ENCODE results near the gene PAFAH1B1.
"Not testable (repeated sequence)": the region's sequence is repeated elsewhere in the genome, so short reads cannot be mapped to it uniquely, and the experiment has no call there.

PAFAH1B1 gene

DNA sequence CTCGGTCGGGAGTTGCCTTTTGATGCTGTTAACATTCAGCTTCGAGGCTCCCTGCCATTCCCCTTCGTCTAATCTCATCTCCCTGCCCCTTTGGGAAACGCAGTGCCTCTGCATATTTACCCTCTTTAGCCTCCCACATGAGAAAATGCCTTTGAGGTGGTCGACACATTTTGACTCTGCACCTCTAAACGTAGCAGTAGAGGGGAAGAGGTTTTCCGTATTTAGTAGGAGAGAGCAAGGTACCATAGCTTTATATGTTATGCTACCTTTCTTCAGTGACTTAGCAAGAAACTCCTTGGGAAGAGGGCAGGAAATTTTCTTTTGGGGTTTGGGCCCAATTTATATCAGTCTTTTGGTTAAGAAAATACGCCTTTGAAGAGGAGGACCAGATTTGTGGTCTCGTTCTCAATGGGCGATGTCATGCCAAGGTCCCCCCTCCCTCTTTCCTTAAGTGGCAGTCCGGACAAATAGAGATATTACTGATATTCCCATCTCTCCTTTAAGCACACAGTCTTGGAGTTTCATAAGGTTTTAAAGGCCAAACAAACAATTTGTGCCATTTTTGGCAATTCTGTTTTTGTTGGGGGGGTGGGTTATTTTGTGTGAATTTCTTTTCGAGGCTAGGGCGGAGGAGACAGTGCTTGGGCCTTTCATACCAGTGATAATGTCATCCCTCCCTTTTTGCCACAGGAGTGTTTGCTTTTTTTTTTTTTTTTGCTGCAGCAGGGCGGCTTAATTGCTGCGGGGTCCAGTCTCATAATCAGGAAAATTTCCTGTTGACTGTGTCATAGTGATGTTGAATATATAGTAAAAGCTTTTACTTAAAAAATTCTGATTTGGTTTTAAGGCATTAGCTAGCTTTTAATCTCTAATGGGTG lies 1.5 kb downstream of the PAFAH1B1 start:
- no peak for FAIRE-seq

DNA sequence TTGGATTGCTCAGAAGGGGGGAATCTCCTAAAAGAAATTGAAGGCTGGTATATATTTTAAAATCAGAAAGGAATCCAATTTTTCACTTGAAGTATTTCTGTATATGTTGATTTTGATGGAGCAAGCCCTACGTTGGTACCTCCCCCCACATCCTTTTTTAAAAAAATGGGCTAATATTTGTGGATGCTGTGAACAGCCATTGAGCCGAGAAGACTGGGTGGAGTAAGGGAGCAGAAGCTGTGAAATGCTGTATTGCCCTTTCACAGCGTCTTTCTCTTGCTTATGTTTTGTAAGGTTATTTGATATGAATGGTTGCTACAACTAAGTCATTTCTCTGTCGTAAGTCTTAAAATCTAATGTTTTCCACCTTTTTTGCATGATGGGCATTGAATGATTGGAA lies 2.3 kb downstream of the PAFAH1B1 start:
- no peak for FAIRE-seq

DNA sequence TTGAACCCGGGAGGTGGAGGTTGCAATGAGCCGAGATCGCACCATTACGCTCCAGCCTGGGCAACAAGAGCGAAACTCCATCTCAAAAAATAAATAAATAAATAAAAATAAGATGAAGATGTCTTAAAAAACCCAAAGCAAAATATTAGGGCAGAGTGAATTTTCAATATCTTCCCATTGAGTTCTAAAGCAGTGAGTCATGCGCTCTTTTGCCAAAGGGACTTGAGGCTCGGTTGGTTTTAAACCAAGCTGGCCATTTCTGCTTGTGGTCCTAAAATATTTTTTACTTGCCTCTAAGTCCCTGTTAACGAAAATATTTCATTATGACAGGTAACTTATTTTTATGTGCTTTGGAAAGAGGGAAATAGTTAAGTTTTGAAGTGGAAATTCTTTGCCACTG lies 4.7 kb downstream of the PAFAH1B1 start:
- FAIRE-seq: no peak

DNA sequence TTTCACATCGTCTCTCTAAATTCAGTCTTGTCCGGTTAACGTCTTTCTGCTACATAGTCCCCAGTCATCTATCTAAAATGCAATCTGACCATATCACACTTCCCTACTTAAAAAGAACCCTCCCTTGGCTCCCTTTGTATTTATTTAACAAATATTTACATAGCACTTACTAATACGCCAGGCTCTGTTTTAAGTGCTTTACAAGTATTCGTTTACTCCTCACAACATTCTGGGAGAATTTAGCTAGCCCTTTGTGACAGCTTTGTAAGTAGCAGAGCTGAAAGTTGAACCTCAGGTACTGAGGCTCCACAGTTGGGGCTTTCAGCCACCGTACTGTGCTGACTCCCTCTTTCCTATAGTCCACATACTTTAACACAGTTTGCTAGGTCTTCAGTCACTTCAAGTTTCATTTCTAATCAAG lies 9.2 kb downstream of the PAFAH1B1 start:
- no peak for FAIRE-seq

DNA sequence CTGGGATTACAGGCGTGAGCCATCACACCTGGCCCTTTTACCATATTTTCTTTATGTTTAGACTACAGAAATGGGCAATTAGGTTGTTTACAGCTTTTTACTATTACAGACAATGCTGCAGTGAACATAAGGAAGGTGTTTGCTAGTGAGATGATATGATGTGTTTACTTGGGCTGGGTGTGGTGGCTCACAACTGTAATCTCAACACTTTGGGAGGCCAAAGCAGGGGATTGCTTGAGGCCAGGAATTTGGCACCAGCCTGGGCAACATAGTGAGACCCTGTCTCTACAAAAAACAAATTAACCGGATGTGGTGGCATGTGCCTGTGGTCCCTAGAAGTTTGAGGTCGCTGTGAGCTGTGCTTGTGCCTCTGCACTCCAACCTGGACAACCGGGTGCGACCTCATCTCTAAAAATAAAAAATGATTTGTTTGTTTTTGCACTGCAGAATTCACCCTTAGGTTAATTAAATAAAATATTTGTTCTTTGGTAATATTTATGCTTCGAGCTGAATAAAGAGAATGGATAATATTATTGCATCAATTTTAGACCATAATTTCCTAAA lies 15.0 kb downstream of the PAFAH1B1 start:
- no peak for FAIRE-seq

DNA sequence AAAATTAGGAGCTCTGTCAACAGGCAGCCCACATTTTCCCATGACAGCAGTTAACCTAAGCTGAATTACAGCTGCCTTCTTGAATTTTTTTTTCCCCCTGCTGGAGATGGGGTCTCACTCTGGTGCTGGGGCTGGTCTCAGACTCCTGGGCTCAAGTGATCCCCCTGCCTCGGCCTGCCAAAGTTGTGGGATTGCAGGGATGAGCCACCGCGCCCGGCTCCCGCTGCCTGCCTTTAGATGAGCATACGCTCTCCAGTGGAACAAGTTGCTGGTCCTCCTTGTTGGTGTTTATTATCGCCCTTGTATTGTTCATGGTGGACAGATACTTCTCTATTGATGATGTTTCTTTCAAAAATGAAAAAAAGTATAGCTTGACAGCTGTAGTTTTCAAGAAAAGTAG lies 15.6 kb downstream of the PAFAH1B1 start:
- no peak for FAIRE-seq

DNA sequence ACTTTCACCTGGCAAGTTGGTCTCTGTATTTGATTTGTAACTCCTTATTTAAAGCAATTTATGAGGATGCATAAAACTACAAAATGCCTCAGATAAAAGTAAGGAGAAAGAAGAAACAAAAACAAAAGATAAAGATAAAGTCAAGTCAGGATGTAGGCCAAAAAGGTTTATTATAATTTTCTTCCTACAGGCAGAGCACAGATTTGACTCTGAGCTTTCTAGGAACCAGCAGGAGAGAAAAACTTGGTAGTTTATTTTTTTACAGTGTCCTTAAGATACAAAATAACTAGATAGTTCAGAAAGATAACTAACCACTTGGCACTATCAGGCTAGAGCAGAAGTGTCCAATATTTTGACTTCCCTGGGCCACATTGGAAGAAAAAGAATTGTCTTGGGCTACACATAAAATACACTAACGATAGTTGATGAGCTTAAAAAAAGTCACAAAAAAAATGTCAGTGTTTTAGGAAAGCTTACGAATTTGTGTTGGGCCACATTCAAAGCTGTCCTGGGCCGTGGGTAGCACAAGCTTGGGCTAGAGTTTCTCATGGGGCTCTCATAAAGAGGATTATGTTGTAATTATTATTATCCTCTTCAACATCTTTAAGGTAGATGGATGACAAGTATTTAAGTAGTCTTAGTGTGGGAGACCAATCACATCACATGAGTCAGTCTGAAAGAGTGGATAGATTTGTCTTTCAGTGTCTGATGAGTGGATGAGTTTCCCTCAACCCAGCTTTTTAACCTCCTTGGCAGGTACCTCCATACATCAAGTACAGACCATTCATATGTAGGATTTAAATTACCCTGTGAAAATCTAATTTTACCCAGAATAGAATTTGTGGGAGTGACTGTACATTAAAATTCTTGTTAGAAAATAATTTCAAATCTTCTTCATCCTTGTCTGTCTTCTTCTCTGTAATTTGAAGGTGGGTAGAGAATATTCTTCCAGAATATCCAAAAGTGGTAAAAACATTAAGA lies 17.0 kb downstream of the PAFAH1B1 start:
- FAIRE-seq: no peak

DNA sequence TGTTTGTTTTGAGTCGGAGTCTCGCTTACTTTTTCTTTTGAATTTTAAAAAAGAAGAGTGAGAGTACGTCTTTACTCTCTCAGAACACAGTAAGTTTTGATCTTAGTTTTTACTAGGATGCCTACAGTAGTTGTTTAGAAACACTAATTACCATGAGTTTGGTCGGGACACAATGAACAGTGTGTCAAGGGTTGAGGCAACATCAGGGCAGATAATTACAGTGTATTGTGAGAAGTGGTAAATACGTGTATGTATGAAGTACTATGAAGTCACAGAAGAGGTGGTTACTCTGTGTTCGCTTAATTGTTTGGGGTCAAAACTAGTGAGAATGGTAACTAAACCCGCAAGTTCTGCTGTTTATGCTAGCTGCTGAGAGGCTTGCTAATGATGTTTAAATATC lies 18.2 kb downstream of the PAFAH1B1 start:
- FAIRE-seq: no peak

DNA sequence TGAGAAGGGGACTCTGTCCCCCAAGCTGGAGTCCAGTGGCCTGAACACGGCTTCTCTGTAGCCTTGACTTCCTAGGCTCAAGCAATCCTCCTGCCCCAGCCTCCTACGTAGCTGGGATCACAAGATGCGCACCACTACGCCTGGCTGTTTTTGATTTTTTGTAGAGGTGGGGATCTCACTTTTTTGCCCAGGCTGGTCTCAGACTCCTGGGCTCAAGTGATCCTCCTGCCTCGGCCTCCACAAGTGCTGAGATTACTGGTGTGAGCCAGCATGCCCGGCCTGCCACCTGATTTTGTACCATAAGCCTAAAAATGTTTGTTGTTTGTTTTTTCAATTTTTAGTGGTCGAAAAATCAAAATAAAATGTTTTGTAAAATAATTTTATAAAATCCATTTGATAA lies 19.2 kb downstream of the PAFAH1B1 start:
- no peak for FAIRE-seq

DNA sequence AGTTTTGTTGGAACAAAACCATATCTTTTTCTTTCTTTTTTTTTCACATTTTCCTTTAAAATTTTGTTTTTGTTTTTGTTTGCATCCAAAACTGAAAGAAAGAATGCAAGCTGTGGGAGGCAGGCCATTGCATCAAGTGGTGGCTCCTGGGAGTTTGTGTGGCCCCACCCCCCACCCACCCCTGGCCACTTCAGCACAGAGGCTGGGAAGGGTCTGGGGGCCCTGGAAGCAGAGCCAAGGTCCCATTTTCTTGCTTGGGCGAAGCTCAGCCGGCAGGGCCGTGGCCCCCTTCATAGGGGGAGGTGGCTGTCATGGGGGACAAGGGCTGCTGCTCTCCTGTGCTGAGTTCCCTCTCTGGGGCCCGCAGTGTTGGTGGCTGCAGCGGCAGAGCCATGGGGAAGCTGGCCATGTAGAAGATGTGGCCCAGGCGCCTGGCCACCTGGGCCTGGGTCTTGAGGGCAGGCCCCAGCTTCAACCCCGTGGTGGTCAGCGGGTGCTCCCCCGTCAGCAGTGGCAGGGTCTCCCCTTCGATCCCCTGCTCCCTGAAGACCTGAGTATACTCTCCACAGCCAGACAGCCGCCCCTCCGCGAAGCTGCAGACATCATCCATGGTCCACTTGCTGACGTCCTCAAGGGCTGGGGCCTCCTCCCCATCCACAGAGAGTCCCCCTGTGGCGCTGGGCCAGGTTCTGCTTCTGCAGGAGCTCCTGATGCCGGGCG lies 19.8 kb downstream of the PAFAH1B1 start:
- no peak for FAIRE-seq

DNA sequence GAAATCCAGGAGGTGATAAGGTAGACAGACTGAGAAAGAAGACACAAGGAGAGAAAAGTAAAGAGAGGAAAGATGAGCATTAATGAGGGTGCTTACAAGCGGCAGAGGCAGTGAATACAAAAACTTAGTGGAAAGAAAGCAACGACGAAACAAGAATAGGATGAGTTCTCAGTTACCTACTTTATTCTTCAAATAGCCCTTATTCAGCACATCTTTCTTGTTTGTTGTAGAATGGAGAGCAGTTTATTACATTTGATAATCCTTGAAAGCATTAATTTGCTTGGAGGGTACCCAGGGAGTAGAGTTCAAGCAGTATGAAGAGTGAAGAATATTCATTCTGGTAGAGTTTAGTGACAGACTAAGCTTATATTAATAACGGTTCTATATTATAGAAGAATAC lies 22.4 kb downstream of the PAFAH1B1 start:
- FAIRE-seq: no peak

DNA sequence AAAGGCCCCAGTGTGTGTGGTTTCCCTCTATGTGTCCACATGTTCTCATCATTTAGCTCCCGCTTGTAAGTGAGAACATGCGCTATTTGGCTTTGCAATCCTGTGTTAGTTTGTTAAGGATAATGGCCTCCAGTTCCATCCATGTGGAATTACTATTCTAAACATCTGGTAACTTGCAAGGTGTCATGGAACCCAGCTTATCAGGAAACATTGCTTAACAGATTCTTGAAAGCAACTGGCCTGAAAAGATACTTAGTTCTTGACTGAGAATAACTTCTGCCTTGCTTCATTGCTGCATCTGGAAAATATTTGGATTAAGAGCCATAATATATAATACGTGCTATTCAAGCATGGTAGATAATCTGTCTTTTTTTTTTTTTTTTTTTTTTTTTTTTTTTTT lies 27.8 kb downstream of the PAFAH1B1 start:
- FAIRE-seq: no peak

DNA sequence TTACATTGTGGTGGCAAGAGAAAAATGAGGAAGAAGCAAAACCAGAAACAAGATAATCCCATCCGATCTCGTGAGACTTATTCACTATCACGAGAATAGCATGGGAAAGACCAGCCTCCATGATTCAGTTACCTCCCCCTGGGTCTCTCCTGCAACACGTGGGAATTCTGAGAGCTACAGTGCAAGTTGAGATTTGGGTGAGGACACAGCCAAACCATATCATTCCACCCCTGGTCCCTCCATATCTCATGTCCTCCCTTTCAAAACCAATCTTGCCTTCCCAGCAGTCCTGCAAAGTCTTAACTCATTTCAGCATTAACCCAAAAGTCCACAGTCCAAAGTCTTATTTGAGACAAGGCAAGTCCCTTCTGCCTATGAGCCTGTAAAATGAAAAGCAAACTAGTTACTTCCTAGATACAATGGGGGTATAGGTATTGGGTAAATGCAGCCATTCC lies 28.5 kb downstream of the PAFAH1B1 start:
- FAIRE-seq: not testable (repeated sequence)

DNA sequence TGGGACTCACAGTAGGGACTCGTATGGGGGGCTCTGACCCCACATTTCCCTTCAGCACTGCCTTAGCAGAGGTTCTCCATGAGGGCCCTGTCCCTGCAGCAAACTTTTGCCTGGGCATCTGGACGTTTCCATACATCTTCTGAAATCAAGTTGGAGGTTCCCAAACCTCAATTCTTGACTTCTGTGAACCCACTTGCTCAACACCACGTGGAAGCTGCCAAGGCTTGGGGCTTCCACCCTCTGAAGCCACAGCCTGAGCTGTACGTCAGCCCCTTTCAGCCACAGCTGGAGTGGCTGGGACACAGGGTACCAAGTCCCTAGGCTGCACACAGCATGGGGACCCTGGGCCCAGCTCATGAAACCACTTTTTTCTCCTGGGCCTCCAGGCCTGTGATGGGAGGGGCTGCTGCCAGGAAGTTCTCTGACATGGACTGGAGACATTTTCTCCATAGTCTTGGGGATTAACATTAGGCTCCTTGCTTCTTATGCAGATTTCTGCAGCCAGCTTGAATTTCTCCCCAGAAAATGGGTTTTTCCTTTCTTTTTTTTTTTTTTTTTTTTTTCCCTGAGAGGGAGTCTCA lies 29.4 kb downstream of the PAFAH1B1 start:
- FAIRE-seq: not testable (repeated sequence)

DNA sequence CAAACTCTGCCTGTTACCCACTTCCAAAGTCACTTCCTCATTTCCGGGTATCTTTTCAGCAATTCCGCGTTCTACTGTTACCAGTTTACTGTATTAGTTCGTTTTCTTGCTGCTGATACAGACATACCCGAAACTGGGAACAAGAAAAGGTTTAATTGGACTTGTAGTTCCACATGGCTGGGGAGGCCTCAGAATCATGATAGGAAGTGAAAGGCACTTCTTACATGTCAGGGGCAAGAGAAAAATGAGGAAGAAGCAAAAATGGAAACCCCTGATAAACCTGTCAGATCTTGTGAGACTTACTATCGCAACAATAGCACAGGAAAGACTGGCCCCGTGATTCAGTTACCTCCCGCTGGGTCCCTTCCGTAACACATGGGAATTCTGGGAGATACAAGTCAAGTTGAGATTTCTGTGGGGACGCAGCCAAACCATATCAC lies 30.9 kb downstream of the PAFAH1B1 start:
- FAIRE-seq: no peak

DNA sequence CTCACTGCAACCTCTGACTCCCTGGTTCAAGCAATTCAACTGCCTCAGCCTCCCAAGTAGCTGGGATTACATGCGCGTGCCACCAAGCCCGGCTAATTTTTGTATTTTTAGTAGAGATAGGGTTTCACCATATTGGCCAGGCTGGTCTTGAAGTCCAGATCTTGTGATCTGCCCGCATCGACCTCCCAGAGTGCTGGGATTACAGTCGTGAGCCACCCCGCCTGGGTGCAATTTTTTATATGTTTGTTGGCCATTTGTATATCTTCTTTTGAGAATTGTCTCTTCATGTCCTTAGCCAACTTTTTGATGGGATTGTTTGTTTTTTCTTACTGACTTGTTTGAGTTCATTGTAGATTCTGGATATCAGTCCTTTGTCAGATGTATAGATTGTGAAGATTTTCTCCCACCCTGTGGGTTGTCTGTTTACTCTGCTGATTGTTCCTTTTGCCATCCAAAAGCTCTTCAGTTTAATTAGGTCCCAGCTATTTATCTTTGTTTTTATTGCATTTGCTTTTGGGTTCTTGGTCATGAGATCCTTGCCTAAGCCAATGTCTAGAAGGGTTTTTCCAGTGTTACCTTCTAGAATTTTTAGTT lies 33.3 kb downstream of the PAFAH1B1 start:
- FAIRE-seq: not testable (repeated sequence)

DNA sequence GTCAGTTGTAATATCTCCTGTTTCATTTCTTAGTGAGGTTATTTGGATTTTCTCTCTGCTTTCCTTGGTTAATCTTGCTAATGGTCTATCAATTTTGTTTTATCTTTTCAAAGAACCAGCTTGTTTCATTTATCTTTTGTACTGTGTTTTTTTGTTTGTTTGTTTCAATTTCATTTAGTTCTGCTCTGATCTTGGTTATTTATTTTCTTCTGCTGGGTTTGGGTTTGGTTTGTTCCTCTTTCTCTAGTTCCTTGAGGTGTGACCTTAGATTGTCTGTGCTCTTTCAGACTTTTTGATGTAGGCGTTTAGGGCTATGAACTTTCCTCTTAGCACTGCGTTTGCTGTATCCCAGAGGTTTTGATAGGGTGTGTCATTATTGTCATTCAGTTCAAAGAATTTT lies 35.5 kb downstream of the PAFAH1B1 start:
- peak; percentile 71 for FAIRE-seq

DNA sequence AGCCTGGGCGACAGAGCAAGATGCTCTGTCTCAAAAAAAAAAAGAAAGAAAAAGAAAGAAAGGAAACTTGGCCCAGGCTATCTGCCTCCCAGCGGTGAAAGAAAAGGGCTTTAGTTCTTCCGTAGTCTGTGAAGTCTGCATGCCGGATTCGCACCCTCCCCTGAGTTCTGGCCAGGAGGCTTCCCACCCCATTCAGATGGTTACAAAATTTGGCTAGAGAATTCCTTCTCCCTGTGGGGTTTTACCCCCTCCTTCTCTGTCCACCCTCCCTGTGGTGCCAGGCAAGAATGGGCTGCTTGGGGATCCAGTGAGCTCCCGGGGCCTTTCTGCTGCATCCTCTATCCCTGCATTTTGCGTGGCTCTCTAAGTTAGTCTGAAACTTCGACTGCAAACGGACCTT lies 37.8 kb downstream of the PAFAH1B1 start:
- no peak for FAIRE-seq

DNA sequence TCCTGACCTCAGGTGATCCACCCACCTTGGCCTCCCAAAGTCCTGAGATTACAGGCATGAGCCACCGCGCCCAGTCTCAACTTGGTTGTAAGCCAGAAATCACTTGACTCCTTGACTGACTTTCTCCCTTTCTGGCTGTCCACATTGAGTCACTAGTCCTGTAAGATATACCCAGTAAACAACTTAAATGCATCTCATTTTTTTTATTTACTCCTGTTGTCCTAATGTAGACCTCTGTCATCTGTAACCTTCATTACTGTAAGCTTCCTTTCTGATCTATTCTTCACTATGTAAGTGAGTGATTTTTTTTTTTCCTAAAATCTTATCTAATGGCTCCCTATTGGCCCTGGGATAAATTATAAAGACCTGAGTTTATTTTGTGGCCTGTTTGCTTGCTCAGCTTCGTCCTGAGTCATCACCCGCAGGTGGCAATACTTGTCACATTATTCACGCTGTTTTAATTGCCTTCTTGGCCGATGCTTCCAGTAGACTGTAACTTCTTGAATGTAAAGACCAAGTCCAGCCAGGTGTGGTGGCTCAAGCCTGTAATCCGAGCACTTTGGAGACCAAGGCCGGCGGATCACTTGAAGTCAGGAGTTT lies 41.0 kb downstream of the PAFAH1B1 start:
- no peak for FAIRE-seq

DNA sequence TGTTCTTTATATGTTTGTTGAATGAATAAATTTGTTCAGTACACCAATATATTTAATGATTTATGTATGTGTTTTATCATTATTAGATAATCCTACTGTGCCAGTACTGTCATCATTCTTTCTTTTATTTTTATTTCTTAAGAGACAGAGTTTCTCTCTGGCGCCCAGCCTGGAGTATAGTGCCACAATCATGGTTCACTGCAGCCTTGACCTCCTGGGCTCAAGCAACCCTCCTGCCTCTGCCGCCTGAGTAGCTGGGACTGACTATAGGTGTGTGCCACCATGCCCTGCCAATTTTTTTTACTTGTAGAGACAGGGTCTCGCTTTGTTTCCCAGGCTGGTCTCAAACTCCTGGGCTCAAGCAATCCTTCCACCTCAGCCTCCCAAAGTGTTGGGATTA lies 41.8 kb downstream of the PAFAH1B1 start:
- FAIRE-seq: no peak

DNA sequence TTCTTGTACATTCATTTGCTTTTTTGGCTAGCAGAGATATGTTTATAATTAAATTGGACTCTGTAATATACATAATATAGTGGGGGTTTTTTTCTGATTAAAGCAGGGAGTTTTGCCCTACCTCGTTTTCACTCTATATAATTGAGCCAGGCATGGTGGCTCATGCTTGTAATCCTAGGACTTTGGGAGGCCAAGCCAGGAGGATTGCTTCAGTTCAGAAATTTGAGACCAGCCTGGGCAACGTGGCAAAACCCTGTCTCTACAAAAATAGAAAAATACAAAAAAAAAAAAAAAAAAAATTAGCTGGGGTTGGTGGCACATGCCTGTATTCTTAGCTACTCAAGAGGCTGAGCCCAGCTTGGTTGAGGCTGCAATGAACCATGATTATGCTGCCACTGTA lies 42.2 kb downstream of the PAFAH1B1 start:
- FAIRE-seq: no peak

Measured in colon (tissue), 2 donors.